HG03108 (cell line): ENCODE data around the gene SAP30.

Experiments
- ATAC-seq: cut with Tn5 transposase; IDR thresholded peaks from one replicate; pipeline ENCODE4 v1.9.1; 2021; ENCODE audit warnings: moderate library complexity; ENCODE audit not compliant: unreplicated experiment

Gene SAP30

GRCh38 chr4:173367285-173367684 lies 3.5 kb upstream of the SAP30 start:
- peak; percentile 13 for ATAC-seq

GRCh38 chr4:173367946-173368345 lies 2.8 kb upstream of the SAP30 start:
- no peak for ATAC-seq

GRCh38 chr4:173370130-173370476 lies 651 bp upstream of the SAP30 start:
- ATAC-seq: peak; percentile 1

GRCh38 chr4:173371292-173372192 lies 788 bp downstream of the SAP30 start:
- peak; percentile 15 for ATAC-seq

- ATAC-seq: no peak
Observed at GRCh38 chr4:173374588-173374987, 3.8 kb downstream of the SAP30 start.

- ATAC-seq: no peak
Observed at GRCh38 chr4:173379929-173380328, 9.2 kb downstream of the SAP30 start.

DNA sequence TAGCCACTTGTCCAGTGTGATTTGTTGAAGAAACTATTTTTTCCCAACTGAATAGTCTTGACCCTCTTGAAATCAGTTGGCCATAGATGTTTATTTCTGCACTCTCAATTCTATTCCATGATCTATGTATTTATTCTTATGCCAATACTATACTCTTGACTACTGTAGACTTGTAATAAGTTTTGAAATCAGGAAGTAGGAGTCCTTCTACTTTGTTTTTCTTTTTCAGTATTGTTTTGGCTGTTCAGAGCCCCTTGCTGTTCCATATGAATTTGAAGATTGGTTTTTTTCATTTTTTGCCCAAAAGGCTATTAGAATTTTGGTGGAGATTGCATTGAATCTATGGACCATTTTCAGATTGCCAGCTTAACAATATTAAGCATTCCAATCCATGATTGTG lies 10.2 kb downstream of the SAP30 start:
- ATAC-seq: no peak

DNA sequence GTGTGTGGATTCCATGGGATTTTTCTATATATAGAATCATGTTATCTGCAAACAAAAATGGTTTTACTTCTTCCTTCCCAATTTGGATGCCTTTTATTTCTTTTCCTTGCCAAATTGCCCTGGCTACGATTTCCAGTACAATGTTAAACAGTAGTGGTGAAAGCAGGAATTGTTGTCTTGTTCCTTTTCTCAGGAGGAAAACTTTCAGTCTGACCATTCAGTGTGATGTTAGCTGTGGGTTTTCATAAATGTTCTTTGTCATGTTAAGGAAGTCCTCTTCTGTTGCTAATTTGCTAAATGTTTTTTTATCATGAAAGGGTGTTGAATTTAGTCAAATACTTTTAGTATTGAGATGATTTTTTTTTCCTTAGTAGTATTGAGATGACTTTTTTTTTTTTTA lies 10.9 kb downstream of the SAP30 start:
- no peak for ATAC-seq

GRCh38 chr4:173382349-173382748 lies 11.6 kb downstream of the SAP30 start:
- no peak for ATAC-seq

- ATAC-seq: no peak
Observed at GRCh38 chr4:173386751-173387150, 16.0 kb downstream of the SAP30 start.

GRCh38 chr4:173391701-173392100 lies 20.9 kb downstream of the SAP30 start:
- ATAC-seq: no peak

GRCh38 chr4:173397604-173398003 lies 26.9 kb downstream of the SAP30 start:
- ATAC-seq: no peak

DNA sequence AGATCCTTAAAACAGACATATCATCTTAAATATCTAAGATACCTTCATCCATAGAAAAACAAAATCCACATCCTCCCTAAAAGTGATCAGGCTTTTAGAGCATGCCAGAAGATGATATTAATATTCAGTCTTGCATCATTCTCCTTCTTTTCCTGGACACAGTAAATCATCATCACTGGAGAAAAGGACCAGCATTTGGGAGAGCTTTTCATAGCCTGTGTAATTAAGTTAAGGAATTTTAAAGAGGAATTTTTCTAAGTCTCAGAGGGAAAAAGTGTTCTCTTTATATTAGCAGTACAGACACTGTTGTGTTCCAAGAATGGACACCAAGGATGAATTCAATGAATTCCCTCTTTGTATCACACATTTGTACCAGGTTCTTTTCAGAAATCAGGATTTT lies 27.5 kb downstream of the SAP30 start:
- no peak for ATAC-seq

- ATAC-seq: no peak
Observed at GRCh38 chr4:173398779-173399415, 28.1 kb downstream of the SAP30 start, which contains the start of gene SCRG1. SCRG1 (minus strand) TSS chr4:173399116; CDS start chr4:173391414, 7,702 bp downstream.

DNA sequence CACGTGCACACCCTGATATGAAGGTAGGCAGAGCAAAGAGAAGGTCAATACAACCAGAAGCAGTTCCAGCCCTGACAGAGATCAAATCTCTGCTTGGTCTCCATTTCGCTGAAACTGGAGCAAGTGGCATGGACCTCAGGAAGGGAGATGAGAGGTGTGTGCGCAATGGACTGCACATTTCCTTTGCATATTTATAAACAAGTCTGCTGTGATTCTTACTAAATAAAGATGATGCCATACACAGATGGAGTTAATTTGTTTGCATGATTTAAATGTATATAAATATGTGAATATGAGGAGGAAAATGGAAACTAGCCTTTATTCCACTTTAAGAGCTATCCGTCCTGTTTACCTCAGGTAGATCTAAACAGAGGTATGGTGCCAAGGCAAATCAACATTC lies 30.3 kb downstream of the SAP30 start:
- ATAC-seq: no peak

DNA sequence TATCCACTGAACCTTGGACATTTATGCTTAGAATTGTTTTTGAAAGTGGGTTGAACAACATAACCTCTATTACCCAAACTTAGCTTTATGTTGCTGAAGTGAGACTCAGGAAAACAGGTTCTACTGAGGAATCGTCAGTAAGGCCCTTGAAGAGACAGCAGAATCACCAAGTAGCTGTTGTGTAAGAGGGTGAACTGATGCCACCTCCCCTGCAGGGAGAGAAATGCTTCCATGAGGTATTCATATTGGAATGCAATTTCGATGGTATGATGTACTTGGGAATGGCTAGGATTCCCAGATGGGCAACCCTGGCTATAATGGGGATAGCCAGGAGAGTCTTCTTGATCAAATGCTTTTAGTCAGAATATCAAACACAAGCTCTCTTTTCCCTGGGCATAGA lies 32.3 kb downstream of the SAP30 start:
- no peak for ATAC-seq

GRCh38 chr4:173404296-173404865 lies 33.6 kb downstream of the SAP30 start:
- ATAC-seq: no peak

- no peak for ATAC-seq
Observed at GRCh38 chr4:173405840-173406606, 35.3 kb downstream of the SAP30 start.

DNA sequence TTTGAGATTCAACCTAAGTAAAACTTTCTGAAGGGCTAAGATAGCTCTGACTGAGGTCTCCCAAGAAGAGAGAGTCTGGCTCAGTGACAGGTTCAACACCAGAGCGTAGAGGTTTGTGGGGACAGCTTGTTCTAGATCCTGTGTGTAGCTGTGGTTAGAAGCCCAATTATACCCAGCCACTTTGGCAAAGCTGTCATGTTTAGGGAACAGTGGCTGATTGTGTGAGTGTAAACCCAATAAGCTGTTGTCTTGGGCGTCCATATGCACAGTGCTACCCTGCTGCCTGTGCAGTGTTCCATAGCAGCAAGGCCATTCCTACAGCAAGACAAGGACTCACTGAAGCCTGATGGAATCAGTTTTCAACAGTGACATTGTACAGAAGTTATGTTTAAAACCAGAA lies 39.3 kb downstream of the SAP30 start:
- no peak for ATAC-seq

DNA sequence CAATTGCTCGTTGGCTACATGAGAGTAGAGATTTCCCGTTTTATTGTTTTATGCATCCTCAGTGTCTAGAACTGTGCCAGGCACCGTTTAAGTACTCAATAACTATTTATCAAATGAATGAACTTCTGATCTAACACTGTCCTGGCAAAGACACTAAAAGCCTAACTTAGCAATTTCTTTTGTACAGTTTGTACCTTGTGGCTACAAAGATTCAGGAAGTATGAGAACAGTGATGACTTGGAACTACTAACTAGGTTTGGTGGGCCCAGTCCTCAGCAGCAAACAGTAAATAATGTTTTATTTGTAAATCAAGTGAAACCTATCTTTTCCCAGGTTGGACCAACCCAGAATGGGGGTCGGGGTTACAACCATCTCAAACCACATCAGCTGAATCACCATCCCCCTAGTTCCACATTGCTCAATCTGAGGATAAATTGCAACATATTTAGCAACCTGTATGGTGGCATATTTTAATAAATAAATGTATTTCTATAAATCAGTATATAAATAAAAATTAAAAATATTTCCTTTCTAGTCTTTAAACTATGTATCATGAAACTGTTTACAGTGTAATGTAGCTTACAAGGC lies 40.4 kb downstream of the SAP30 start:
- ATAC-seq: no peak

DNA sequence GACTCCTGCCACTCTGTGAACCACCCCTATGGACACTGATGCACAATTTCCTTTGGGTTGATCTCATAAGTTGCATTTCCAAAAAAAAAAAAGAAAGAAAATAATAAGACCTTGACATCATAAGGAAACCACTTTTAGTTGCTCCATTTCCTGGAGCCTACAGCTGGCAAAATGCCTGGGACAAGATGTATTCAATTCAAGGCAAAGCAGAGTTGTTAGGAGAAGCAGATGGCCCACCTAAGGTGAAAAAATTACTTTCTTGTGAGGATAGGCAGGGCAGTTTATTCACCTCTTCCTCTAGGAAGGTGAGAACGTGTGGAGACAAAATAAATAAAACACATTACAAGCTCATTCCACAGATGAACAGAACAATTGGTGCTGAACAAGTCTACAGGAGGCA lies 42.3 kb downstream of the SAP30 start:
- no peak for ATAC-seq
